HEK293 (cell line): Measurements from ENCODE around the gene PSMB4.

Experiments used
- HOXA7 ChIP-seq: sonication (generic); formaldehyde crosslinking; IDR thresholded peaks from 2 replicates; pipeline ENCODE4 v1.8.1; 2022; ENCODE audit warnings: missing genetic modification reagents, borderline replicate concordance
- KLF10 ChIP-seq: fragments of 450-650 bp; IDR thresholded peaks from 2 replicates; pipeline ENCODE4 v1.5.1; 2018; ENCODE audit warnings: missing biosample characterization, mild to moderate bottlenecking, missing genetic modification characterization
- MEIS1 ChIP-seq: sonication (generic); formaldehyde crosslinking; IDR thresholded peaks from 2 replicates; pipeline ENCODE4 v1.8.1; 2022; ENCODE audit warnings: missing genetic modification reagents, mild to moderate bottlenecking, borderline replicate concordance
- ZNF132 ChIP-seq: fragments of 450-650 bp; formaldehyde crosslinking; IDR thresholded peaks from 2 replicates; pipeline ENCODE4 v1.5.1; 2017; ENCODE audit warnings: missing biosample characterization, missing genetic modification characterization, borderline replicate concordance
- ZNF16 ChIP-seq: fragments of 450-650 bp; formaldehyde crosslinking; IDR thresholded peaks from 2 replicates; pipeline ENCODE4 v1.5.1; 2016; ENCODE audit warnings: low read depth, missing biosample characterization, missing genetic modification characterization
- ZNF311 ChIP-seq: fragments of 450-650 bp; formaldehyde crosslinking; IDR thresholded peaks from 2 replicates; pipeline ENCODE4 v1.5.1; 2017; ENCODE audit warnings: missing biosample characterization, missing genetic modification characterization, borderline replicate concordance
- ZNF391 ChIP-seq: fragments of 450-650 bp; formaldehyde crosslinking; IDR thresholded peaks from 2 replicates; pipeline ENCODE4 v1.5.1; 2016; ENCODE audit warnings: low read depth, missing biosample characterization, missing genetic modification characterization, borderline replicate concordance
- ZNF404 ChIP-seq: fragments of 450-650 bp; formaldehyde crosslinking; IDR thresholded peaks from 2 replicates; pipeline ENCODE4 v1.5.1; 2017; ENCODE audit warnings: missing biosample characterization, missing genetic modification characterization
- ZNF549 ChIP-seq: fragments of 450-650 bp; IDR thresholded peaks from 2 replicates; pipeline ENCODE4 v1.5.1; 2018; ENCODE audit warnings: missing biosample characterization, missing genetic modification characterization, mild to moderate bottlenecking, inconsistent platforms, moderate library complexity
- ZNF843 ChIP-seq: fragments of 450-650 bp; formaldehyde crosslinking; IDR thresholded peaks from 2 replicates; pipeline ENCODE4 v1.5.1; 2016; ENCODE audit warnings: missing biosample characterization, missing genetic modification characterization
- TF ChIP-seq, protein P1 (sequence below): fragments of 450-650 bp; formaldehyde crosslinking; IDR thresholded peaks from 2 replicates; pipeline ENCODE4 v1.5.1; 2016; ENCODE audit warnings: missing biosample characterization, missing genetic modification characterization
- TF ChIP-seq, protein P2 (sequence below): fragments of 450-650 bp; formaldehyde crosslinking; IDR thresholded peaks from 2 replicates; pipeline ENCODE4 v1.5.1; 2016; ENCODE audit warnings: missing biosample characterization, missing genetic modification characterization
- TF ChIP-seq, protein P3 (sequence below): fragments of 450-650 bp; formaldehyde crosslinking; IDR thresholded peaks from 2 replicates; pipeline ENCODE4 v1.5.1; 2016; ENCODE audit warnings: missing biosample characterization, missing genetic modification characterization
- TF ChIP-seq, protein P4 (sequence below): fragments of 450-650 bp; formaldehyde crosslinking; IDR thresholded peaks from 2 replicates; pipeline ENCODE4 v1.5.1; 2017; ENCODE audit warnings: missing biosample characterization, missing genetic modification characterization
- TF ChIP-seq, protein P5 (sequence below): sonication (generic); formaldehyde crosslinking; IDR thresholded peaks from 2 replicates; pipeline ENCODE4 v1.8.1; 2022; ENCODE audit warnings: mild to moderate bottlenecking, moderate library complexity, missing genetic modification reagents
- TF ChIP-seq, protein P6 (sequence below): fragments of 450-650 bp; formaldehyde crosslinking; IDR thresholded peaks from 2 replicates; pipeline ENCODE4 v1.5.1; 2016; ENCODE audit warnings: missing biosample characterization, missing genetic modification characterization, low read depth
- TF ChIP-seq, protein P7 (sequence below): fragments of 450-650 bp; formaldehyde crosslinking; conservative IDR thresholded peaks from 2 replicates; pipeline ENCODE4 v1.5.1; 2016; ENCODE audit warnings: low read depth, missing biosample characterization, missing genetic modification characterization
- TF ChIP-seq, protein P8 (sequence below): IDR thresholded peaks from 2 replicates; pipeline ENCODE4 v1.6.1; 2011; ENCODE audit warnings: mild to moderate bottlenecking, low read depth, low read length, borderline replicate concordance

Gene PSMB4

DNA sequence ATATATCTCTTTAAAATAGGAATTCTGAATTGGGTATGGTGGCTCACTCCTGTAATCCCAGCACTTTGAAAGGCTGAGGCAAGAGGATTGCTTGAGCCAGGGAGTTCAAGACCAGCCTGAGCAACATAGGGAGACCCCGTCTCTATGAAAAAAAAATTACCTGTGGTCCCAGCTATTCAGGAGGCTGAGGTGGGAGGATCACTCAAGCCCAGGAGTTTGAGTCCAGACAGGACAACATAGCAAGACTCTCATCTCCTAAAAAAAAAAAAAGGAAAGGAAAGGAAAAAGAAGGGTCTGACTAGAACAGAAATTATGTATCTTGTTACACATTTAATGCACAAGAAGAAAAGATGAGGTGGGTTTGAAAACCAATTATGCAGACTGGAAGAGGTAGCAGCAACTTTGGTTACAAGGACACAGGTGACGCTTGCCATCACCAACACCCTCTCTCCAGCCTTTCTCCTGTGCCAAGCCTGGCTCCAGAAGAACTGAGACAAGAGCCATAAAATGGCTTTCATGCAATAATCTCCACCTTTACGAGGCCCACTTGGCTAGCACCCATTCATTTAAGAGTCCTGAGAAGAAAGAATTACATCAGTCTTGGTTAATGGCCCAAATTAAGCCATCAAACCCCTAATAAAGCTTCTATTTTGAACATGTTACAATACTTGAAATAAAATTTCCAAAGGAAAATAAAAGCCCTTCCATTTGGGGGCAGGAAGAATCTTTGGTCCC, 22.1 kb upstream of the PSMB4 start (continued):
- TF ChIP-seq, protein P1, sequence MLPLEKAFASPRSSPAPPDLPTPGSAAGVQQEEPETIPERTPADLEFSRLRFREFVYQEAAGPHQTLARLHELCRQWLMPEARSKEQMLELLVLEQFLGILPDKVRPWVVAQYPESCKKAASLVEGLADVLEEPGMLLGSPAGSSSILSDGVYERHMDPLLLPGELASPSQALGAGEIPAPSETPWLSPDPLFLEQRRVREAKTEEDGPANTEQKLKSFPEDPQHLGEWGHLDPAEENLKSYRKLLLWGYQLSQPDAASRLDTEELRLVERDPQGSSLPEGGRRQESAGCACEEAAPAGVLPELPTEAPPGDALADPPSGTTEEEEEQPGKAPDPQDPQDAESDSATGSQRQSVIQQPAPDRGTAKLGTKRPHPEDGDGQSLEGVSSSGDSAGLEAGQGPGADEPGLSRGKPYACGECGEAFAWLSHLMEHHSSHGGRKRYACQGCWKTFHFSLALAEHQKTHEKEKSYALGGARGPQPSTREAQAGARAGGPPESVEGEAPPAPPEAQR (tag by site-specific recombination), result no peak
- TF ChIP-seq HOXA7 (no peak), ZNF132 (no peak), ZNF311 (tag by site-specific recombination) (no peak), KLF10 (tag by site-specific recombination) (no peak), ZNF549 (no peak), ZNF391 (no peak; the same call in 1 of the 2 replicates), ZNF16 (tag by site-specific recombination) (no peak), ZNF404 (tag by site-specific recombination) (no peak), ZNF843 (peak; percentile 82), MEIS1 (CRISPR knock-in tag) (no peak)
- TF ChIP-seq, protein P2, sequence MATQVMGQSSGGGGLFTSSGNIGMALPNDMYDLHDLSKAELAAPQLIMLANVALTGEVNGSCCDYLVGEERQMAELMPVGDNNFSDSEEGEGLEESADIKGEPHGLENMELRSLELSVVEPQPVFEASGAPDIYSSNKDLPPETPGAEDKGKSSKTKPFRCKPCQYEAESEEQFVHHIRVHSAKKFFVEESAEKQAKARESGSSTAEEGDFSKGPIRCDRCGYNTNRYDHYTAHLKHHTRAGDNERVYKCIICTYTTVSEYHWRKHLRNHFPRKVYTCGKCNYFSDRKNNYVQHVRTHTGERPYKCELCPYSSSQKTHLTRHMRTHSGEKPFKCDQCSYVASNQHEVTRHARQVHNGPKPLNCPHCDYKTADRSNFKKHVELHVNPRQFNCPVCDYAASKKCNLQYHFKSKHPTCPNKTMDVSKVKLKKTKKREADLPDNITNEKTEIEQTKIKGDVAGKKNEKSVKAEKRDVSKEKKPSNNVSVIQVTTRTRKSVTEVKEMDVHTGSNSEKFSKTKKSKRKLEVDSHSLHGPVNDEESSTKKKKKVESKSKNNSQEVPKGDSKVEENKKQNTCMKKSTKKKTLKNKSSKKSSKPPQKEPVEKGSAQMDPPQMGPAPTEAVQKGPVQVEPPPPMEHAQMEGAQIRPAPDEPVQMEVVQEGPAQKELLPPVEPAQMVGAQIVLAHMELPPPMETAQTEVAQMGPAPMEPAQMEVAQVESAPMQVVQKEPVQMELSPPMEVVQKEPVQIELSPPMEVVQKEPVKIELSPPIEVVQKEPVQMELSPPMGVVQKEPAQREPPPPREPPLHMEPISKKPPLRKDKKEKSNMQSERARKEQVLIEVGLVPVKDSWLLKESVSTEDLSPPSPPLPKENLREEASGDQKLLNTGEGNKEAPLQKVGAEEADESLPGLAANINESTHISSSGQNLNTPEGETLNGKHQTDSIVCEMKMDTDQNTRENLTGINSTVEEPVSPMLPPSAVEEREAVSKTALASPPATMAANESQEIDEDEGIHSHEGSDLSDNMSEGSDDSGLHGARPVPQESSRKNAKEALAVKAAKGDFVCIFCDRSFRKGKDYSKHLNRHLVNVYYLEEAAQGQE (tag by site-specific recombination), result no peak
- TF ChIP-seq, protein P3, sequence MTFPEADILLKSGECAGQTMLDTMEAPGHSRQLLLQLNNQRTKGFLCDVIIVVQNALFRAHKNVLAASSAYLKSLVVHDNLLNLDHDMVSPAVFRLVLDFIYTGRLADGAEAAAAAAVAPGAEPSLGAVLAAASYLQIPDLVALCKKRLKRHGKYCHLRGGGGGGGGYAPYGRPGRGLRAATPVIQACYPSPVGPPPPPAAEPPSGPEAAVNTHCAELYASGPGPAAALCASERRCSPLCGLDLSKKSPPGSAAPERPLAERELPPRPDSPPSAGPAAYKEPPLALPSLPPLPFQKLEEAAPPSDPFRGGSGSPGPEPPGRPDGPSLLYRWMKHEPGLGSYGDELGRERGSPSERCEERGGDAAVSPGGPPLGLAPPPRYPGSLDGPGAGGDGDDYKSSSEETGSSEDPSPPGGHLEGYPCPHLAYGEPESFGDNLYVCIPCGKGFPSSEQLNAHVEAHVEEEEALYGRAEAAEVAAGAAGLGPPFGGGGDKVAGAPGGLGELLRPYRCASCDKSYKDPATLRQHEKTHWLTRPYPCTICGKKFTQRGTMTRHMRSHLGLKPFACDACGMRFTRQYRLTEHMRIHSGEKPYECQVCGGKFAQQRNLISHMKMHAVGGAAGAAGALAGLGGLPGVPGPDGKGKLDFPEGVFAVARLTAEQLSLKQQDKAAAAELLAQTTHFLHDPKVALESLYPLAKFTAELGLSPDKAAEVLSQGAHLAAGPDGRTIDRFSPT (tag by site-specific recombination), result no peak
- TF ChIP-seq, protein P4, sequence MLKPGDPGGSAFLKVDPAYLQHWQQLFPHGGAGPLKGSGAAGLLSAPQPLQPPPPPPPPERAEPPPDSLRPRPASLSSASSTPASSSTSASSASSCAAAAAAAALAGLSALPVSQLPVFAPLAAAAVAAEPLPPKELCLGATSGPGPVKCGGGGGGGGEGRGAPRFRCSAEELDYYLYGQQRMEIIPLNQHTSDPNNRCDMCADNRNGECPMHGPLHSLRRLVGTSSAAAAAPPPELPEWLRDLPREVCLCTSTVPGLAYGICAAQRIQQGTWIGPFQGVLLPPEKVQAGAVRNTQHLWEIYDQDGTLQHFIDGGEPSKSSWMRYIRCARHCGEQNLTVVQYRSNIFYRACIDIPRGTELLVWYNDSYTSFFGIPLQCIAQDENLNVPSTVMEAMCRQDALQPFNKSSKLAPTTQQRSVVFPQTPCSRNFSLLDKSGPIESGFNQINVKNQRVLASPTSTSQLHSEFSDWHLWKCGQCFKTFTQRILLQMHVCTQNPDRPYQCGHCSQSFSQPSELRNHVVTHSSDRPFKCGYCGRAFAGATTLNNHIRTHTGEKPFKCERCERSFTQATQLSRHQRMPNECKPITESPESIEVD (tag by site-specific recombination), result peak; percentile 94
- TF ChIP-seq, protein P5, sequence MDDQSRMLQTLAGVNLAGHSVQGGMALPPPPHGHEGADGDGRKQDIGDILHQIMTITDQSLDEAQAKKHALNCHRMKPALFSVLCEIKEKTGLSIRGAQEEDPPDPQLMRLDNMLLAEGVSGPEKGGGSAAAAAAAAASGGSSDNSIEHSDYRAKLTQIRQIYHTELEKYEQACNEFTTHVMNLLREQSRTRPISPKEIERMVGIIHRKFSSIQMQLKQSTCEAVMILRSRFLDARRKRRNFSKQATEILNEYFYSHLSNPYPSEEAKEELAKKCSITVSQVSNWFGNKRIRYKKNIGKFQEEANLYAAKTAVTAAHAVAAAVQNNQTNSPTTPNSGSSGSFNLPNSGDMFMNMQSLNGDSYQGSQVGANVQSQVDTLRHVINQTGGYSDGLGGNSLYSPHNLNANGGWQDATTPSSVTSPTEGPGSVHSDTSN (CRISPR knock-in tag), result no peak
- TF ChIP-seq, protein P6, sequence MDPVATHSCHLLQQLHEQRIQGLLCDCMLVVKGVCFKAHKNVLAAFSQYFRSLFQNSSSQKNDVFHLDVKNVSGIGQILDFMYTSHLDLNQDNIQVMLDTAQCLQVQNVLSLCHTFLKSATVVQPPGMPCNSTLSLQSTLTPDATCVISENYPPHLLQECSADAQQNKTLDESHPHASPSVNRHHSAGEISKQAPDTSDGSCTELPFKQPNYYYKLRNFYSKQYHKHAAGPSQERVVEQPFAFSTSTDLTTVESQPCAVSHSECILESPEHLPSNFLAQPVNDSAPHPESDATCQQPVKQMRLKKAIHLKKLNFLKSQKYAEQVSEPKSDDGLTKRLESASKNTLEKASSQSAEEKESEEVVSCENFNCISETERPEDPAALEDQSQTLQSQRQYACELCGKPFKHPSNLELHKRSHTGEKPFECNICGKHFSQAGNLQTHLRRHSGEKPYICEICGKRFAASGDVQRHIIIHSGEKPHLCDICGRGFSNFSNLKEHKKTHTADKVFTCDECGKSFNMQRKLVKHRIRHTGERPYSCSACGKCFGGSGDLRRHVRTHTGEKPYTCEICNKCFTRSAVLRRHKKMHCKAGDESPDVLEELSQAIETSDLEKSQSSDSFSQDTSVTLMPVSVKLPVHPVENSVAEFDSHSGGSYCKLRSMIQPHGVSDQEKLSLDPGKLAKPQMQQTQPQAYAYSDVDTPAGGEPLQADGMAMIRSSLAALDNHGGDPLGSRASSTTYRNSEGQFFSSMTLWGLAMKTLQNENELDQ (tag by site-specific recombination), result no peak
- TF ChIP-seq, protein P7, sequence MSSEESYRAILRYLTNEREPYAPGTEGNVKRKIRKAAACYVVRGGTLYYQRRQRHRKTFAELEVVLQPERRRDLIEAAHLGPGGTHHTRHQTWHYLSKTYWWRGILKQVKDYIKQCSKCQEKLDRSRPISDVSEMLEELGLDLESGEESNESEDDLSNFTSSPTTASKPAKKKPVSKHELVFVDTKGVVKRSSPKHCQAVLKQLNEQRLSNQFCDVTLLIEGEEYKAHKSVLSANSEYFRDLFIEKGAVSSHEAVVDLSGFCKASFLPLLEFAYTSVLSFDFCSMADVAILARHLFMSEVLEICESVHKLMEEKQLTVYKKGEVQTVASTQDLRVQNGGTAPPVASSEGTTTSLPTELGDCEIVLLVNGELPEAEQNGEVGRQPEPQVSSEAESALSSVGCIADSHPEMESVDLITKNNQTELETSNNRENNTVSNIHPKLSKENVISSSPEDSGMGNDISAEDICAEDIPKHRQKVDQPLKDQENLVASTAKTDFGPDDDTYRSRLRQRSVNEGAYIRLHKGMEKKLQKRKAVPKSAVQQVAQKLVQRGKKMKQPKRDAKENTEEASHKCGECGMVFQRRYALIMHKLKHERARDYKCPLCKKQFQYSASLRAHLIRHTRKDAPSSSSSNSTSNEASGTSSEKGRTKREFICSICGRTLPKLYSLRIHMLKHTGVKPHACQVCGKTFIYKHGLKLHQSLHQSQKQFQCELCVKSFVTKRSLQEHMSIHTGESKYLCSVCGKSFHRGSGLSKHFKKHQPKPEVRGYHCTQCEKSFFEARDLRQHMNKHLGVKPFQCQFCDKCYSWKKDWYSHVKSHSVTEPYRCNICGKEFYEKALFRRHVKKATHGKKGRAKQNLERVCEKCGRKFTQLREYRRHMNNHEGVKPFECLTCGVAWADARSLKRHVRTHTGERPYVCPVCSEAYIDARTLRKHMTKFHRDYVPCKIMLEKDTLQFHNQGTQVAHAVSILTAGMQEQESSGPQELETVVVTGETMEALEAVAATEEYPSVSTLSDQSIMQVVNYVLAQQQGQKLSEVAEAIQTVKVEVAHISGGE (tag by site-specific recombination), result no peak; the same call in 1 of the 2 replicates
- TF ChIP-seq, protein P8, sequence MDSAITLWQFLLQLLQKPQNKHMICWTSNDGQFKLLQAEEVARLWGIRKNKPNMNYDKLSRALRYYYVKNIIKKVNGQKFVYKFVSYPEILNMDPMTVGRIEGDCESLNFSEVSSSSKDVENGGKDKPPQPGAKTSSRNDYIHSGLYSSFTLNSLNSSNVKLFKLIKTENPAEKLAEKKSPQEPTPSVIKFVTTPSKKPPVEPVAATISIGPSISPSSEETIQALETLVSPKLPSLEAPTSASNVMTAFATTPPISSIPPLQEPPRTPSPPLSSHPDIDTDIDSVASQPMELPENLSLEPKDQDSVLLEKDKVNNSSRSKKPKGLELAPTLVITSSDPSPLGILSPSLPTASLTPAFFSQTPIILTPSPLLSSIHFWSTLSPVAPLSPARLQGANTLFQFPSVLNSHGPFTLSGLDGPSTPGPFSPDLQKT, result no peak
